LNCaP clone FGC (cell line): ENCODE results near the gene NOS2.
"Not testable (repeated sequence)": the region's sequence is repeated elsewhere in the genome, so short reads cannot be mapped to it uniquely, and the experiment has no call there.

Experiments
- DNase-seq: peaks from one replicate; pipeline ENCODE4 v3.0.0-alpha.2; 2011; ENCODE audit warnings: low read depth
- H3K4me3 ChIP-seq: 2 replicates; pipeline ENCODE4 v1.5.1; 2011; ENCODE audit warnings: mild to moderate bottlenecking, low read depth, low read length, control low read depth
- TF ChIP-seq, protein P1 (sequence below): IDR thresholded peaks from 2 replicates; pipeline ENCODE4 v1.5.1; 2012; ENCODE audit warnings: mild to moderate bottlenecking; ENCODE audit not compliant: control insufficient read depth, insufficient read depth; ENCODE audit errors: extremely low read depth

Gene NOS2

DNA sequence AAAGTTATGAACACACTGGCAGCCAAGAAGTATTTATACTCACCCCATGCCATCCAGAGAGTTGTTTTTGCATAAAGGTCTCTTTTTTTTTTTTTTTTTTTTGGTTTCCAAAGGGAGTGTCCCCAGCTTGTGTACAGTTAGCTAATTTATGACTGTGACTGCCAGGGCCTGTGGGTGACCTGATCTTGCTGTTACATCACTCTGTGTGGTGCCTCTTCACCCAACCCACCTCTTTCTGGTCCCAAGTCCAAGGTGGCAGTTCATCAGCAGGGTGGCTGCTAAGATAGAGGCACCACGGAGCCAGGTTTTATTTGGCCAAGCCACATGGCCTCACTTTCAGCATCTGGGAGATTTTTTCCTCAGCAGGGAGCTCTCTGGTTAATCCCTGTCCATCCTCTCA lies at the start of gene NOS2:
TSS of gene NOS2 (minus strand) at position 8 of the 400 bp plus-strand sequence. CDS start 1,720 bp downstream, outside the sequence.
- DNase-seq: no peak
- H3K4me3 ChIP-seq: no peak within 1 kb of the TSS
- TF ChIP-seq, protein P1, sequence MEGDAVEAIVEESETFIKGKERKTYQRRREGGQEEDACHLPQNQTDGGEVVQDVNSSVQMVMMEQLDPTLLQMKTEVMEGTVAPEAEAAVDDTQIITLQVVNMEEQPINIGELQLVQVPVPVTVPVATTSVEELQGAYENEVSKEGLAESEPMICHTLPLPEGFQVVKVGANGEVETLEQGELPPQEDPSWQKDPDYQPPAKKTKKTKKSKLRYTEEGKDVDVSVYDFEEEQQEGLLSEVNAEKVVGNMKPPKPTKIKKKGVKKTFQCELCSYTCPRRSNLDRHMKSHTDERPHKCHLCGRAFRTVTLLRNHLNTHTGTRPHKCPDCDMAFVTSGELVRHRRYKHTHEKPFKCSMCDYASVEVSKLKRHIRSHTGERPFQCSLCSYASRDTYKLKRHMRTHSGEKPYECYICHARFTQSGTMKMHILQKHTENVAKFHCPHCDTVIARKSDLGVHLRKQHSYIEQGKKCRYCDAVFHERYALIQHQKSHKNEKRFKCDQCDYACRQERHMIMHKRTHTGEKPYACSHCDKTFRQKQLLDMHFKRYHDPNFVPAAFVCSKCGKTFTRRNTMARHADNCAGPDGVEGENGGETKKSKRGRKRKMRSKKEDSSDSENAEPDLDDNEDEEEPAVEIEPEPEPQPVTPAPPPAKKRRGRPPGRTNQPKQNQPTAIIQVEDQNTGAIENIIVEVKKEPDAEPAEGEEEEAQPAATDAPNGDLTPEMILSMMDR: no peak

DNA sequence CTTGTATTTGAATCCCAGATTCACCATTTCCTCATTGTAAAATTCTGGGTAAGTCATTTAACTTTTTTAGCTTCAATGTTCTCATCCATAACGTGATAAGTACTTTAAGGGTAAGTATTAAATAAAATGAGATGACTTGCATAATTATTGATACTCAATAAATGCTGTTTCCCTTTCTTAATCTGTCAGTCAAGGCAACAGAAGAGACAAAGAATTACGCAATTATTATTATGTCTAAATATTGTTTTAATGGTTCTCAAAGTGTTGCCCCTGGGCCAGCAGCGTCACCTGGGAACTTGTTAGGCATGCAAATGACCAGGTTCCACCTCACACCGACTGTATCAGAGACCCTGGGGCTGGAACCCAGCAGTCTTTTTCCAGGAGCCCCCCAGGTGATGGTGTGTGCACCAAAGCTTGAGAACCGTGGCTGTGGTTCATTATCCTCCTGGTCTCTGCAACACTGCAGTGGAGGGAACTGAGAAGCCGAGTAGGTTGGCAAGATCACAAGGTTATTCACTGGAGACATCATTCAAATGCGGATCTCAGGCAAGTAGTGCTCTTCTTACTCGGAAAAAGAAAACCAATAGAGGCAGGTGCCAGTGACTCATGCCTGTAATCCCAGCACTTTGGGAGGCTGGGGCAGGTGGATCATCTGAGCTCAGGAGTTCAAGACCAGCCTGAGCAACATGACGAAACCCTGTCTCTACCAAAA lies 49.3 kb upstream of the NOS2 start:
- TF ChIP-seq, protein P1: no peak
- H3K4me3 ChIP-seq: no peak overlapping the region
- no peak for DNase-seq

GRCh38 chr17:27848931-27849330 lies 48.6 kb upstream of the NOS2 start:
- TF ChIP-seq, protein P1: no peak
- no peak overlapping the region for H3K4me3 ChIP-seq
- DNase-seq: no peak

DNA sequence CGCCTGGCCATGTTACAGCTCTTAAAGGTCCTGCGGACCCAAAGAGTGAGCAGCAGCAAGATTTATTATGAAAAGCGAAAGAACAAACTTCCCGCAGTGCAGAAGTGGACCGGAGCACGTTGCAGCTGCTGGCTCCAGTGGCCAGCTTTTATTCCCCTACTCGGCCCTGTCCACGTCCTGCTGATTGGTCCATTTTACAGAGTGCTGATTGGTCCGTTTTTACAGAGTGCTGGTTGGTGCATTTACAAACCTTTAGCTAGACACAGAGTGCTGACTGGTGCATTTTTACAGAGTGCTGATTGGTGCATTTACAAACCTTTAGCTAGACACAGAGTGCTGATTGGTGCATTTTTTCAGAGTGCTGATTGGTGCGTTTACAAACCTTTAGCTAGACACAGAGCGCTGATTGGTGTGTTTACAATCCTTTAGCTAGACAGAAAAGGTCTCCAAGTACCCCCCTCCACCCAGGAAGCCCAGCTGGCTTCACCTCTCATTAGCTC lies 46.5 kb upstream of the NOS2 start:
- not testable (repeated sequence) for H3K4me3 ChIP-seq, DNase-seq

DNA sequence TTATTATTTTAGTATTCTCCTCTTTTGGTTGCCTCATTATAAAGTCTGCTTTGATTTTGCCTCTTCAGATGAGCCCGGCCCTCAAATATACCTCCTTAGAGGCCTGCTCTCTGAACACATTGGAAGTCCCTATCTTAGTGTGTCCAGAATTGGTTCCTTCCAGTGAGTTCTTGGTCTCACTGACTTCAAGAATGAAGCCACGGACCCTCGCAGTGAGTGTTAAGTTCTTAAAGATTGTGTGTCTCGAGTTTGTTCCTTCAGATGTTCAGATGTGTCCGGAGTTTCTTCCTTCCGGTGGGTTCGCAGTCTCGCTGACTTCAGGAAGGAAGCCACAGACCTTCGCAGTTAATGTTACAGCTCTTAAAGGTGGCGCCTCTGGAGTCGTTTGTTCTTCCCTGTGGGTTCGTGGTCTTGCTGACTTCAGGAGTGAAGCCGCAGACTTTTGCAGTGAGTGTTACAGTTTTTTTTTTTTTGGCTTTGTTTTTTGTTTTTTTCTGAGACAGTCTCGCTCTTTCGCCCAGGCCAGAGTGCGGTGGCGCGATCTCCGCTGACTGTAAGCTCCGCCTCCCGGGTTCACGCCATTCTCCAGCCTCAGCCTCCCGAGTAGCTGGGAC lies 45.8 kb upstream of the NOS2 start:
- TF ChIP-seq, protein P1: no peak
- no peak overlapping the region for H3K4me3 ChIP-seq
- DNase-seq: no peak

- TF ChIP-seq, protein P1: no peak
- no peak for DNase-seq
- no peak overlapping the region for H3K4me3 ChIP-seq
These were observed 45.1 kb upstream of the NOS2 start for GRCh38 chr17:27845264-27846041.

- TF ChIP-seq, protein P1: no peak
- no peak overlapping the region for H3K4me3 ChIP-seq
- peak; percentile 73 for DNase-seq
These were observed 40.4 kb upstream of the NOS2 start for GRCh38 chr17:27840688-27841087.

DNA sequence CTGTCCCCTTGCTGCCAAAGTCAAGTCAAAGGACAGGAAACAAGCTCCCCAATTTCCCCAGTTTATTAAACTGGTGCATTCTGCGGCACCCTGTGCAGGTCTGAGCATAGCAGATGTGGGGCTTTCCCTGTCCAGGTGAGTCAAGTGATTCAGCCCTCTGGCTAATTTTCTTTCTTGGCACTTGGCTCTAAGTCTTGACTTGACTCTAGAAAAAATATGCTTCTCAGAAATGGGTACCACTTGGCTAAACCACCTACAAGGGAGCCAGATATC lies 40.0 kb upstream of the NOS2 start:
- H3K4me3 ChIP-seq, DNase-seq: not testable (repeated sequence)

- not testable (repeated sequence) for H3K4me3 ChIP-seq, DNase-seq
These were observed 39.5 kb upstream of the NOS2 start for GRCh38 chr17:27839571-27840405.

GRCh38 chr17:27838607-27839006 lies 38.3 kb upstream of the NOS2 start:
- DNase-seq, H3K4me3 ChIP-seq: not testable (repeated sequence)
